Measurements from ENCODE around the gene HHLA2. TPM values are rescaled to one million over a fixed set of nuclear protein-coding genes. Genes with fewer than 3 reads are reported as not detected.
"Not testable (repeated sequence)": the region's sequence is repeated elsewhere in the genome, so short reads cannot be mapped to it uniquely, and the experiment has no call there.

Gene HHLA2
- total RNA-seq, 1 donor from 2014 or later = not detected

- no peak for ATAC-seq
Observed at GRCh38 chr3:108343491-108343890, 47.1 kb downstream of the HHLA2 start.

- no peak for ATAC-seq
Observed at GRCh38 chr3:108345492-108346205, 49.3 kb downstream of the HHLA2 start.

- ATAC-seq = no peak
Observed at GRCh38 chr3:108346301-108347227, 50.2 kb downstream of the HHLA2 start.

- ATAC-seq = no peak
Observed at GRCh38 chr3:108352176-108352575, 55.8 kb downstream of the HHLA2 start.

- ATAC-seq = no peak
Observed at GRCh38 chr3:108354562-108354961, 58.2 kb downstream of the HHLA2 start.

- ATAC-seq = no peak
Observed at GRCh38 chr3:108357042-108357441, 60.7 kb downstream of the HHLA2 start.

GRCh38 chr3:108359011-108359410 lies 62.7 kb downstream of the HHLA2 start:
- ATAC-seq = no peak

GRCh38 chr3:108376026-108376425 lies 79.7 kb downstream of the HHLA2 start:
- no peak for ATAC-seq

- no peak for ATAC-seq
Observed at GRCh38 chr3:108377384-108377783, 81.0 kb downstream of the HHLA2 start.

- ATAC-seq = no peak
Observed at GRCh38 chr3:108378153-108378951, 82.0 kb downstream of the HHLA2 start.

- not testable (repeated sequence) for ATAC-seq
Observed at GRCh38 chr3:108378952-108379342, 82.6 kb downstream of the HHLA2 start.

- no peak for ATAC-seq
Observed at GRCh38 chr3:108380128-108380795, 83.9 kb downstream of the HHLA2 start.

GRCh38 chr3:108381529-108382140 lies 85.3 kb downstream of the HHLA2 start:
- ATAC-seq = no peak

GRCh38 chr3:108383306-108383705 lies 87.0 kb downstream of the HHLA2 start:
- no peak for ATAC-seq

- ATAC-seq = no peak
Observed at GRCh38 chr3:108387063-108387462, 90.7 kb downstream of the HHLA2 start.

- no peak for ATAC-seq
Observed at GRCh38 chr3:108388136-108389132, 92.1 kb downstream of the HHLA2 start.

- ATAC-seq = peak; percentile 44
Observed at GRCh38 chr3:108389372-108389771, 93.0 kb downstream of the HHLA2 start.

GRCh38 chr3:108391917-108392593 lies 95.7 kb downstream of the HHLA2 start:
- peak; percentile 84 for ATAC-seq

- ATAC-seq = no peak
Observed at GRCh38 chr3:108393128-108393900, 97.0 kb downstream of the HHLA2 start.
